B cell (primary cell): Measurements from ENCODE around the gene DPP10. TPM values are rescaled to one million over a fixed set of nuclear protein-coding genes. Genes with fewer than 3 reads are reported as not detected.

Source experiments
- ATAC-seq: fragments of 200-7000 bp; cut with Tn5 transposase; one replicate; pipeline ENCODE4 v1.10.0; 2021; ENCODE audit warnings: low read depth, mild to moderate bottlenecking, moderate number of reproducible peaks, moderate library complexity
- CTCF ChIA-PET: fragments of 350-600 bp; sonication (Branson Sonifier 250); formaldehyde crosslinking; loops from one replicate; lab custom pipeline; 2021; ENCODE audit warnings: antibody characterized with exemption, inconsistent platforms; lab: Charles Lee
- POLR2A ChIA-PET: fragments of 350-600 bp; sonication (Branson Sonifier 250); formaldehyde crosslinking; loops from one replicate; lab custom pipeline; 2021; ENCODE audit warnings: antibody characterized with exemption; lab: Charles Lee
- DNase-seq: peaks from one replicate; pipeline ENCODE4 v3.0.0; 2013
- H2AFZ ChIP-seq: 2 replicates; pipeline ENCODE4 v1.6.1; 2012; ENCODE audit warnings: mild to moderate bottlenecking, low read depth, low read length; ENCODE audit not compliant: insufficient read depth, poor library complexity, severe bottlenecking
- H3K27ac ChIP-seq, 2 donors: 1 replicate in 1 of 2; 2 replicates in 1 of 2; pipeline ENCODE4 v1.5.1; 2012 to 2013; ENCODE audit warnings: low read length in 2 of 2, mild to moderate bottlenecking in 2 of 2, moderate library complexity in 1 of 2
- H3K27me3 ChIP-seq, 4 experiments: fragments of 200-600 bp in 1 of 4; sonication (generic) in 1 of 4; replicated peaks in 1 of 4; 1 replicate in 2 of 4; 2 replicates in 2 of 4; pipeline versions ENCODE4 v1.6.1 to v1.7.0; 2013 to 2016; ENCODE audit warnings: low read length in 3 of 4, mild to moderate bottlenecking in 2 of 4, mixed read lengths in 1 of 4, moderate library complexity in 1 of 4; ENCODE audit not compliant: insufficient read depth in 4 of 4, control insufficient read depth in 3 of 4; ENCODE audit errors: control extremely low read depth in 1 of 4
- H3K36me3 ChIP-seq, 2 experiments: replicated peaks in 1 of 2; 1 replicate in 1 of 2; 2 replicates in 1 of 2; pipeline versions ENCODE4 v1.6.1 to v1.7.1; 2013; ENCODE audit warnings: low read length in 1 of 2; ENCODE audit not compliant: insufficient read depth in 2 of 2, control insufficient read depth in 1 of 2; ENCODE audit errors: control extremely low read depth in 1 of 2, extremely low read depth in 1 of 2
- H3K4me1 ChIP-seq, 2 donors: fragments of 200-600 bp in 1 of 2; sonication (generic) in 1 of 2; 1 replicate in 1 of 2; 2 replicates in 1 of 2; pipeline versions ENCODE4 v1.5.1 to v1.6.1; 2013 to 2017; ENCODE audit warnings: low read length in 2 of 2; ENCODE audit not compliant: control insufficient read depth in 2 of 2, insufficient read depth in 2 of 2
- H3K4me2 ChIP-seq: replicated peaks from 2 replicates; pipeline ENCODE3; 2012; ENCODE audit warnings: mild to moderate bottlenecking, low read depth, low read length; ENCODE audit not compliant: poor library complexity, severe bottlenecking
- H3K4me3 ChIP-seq, 5 experiments: fragments of 200-600 bp in 1 of 5; sonication (generic) in 1 of 5; 1 replicate in 3 of 5; 2 replicates in 2 of 5; pipeline versions ENCODE4 v1.5.1 to v1.7.0; 2011 to 2016; ENCODE audit warnings: low read length in 4 of 5, mild to moderate bottlenecking in 4 of 5, low read depth in 2 of 5, control low read depth in 1 of 5, moderate library complexity in 1 of 5; ENCODE audit not compliant: insufficient read depth in 1 of 5; ENCODE audit errors: control extremely low read depth in 1 of 5, extremely low read depth in 1 of 5
- H3K79me2 ChIP-seq: fragments of 200-600 bp; sonication (generic); one replicate; pipeline ENCODE4 v1.6.0; 2016; ENCODE audit warnings: low read length; ENCODE audit not compliant: control insufficient read depth, insufficient read depth
- H3K9ac ChIP-seq: fragments of 200-600 bp; sonication (generic); 2 replicates; pipeline ENCODE4 v1.6.1; 2017; ENCODE audit warnings: mild to moderate bottlenecking, low read length, moderate library complexity
- H3K9me3 ChIP-seq, 3 donors: one replicate each; pipeline versions ENCODE4 v1.6.1 to v1.7.1; 2013; ENCODE audit warnings: low read length in 2 of 3; ENCODE audit not compliant: control insufficient read depth in 2 of 3, insufficient read depth in 1 of 3; ENCODE audit errors: control extremely low read depth in 1 of 3
- H4K20me1 ChIP-seq: 2 replicates; pipeline ENCODE4 v1.6.0; 2012; ENCODE audit warnings: mild to moderate bottlenecking, low read length; ENCODE audit not compliant: insufficient read depth, control insufficient read depth, poor library complexity, severe bottlenecking
- H3K27ac Mint-ChIP-seq: one replicate; pipeline ENCODE4 v1.8.0; 2021; ENCODE audit warnings: mixed read lengths
- H3K27me3 Mint-ChIP-seq: one replicate; pipeline ENCODE4 v1.8.0; 2021; ENCODE audit warnings: mixed read lengths
- H3K4me1 Mint-ChIP-seq: one replicate; pipeline ENCODE4 v1.8.0; 2021; ENCODE audit warnings: mixed read lengths
- H3K4me3 Mint-ChIP-seq: one replicate; pipeline ENCODE4 v1.8.0; 2021; ENCODE audit warnings: mixed read lengths
- H3K9me3 Mint-ChIP-seq: one replicate; pipeline ENCODE4 v1.8.0; 2022; ENCODE audit warnings: mixed read lengths; ENCODE audit not compliant: insufficient read depth
- EZH2 ChIP-seq: IDR thresholded peaks from 2 replicates; pipeline ENCODE4 v1.6.1; 2012; ENCODE audit warnings: borderline replicate concordance, low read depth, mild to moderate bottlenecking, moderate library complexity, low read length; ENCODE audit not compliant: insufficient read depth, poor library complexity, severe bottlenecking
- WGBS: methylation state at CpG from one replicate; pipeline ENCODE4 v1.1.5; 2013; ENCODE audit warnings: missing lambda C conversion rate; ENCODE audit not compliant: insufficient coverage; 5-methylcytosine and 5-hydroxymethylcytosine counted together
- intact Hi-C: fragments of 100-400 bp; cut with micrococcal nuclease; formaldehyde crosslinking; loops from one replicate; pipeline ENCODE4 v1.10.0; 2022
- polyA plus RNA-seq: library from polyadenylated mRNA; depleted of rRNA; stranded (reverse); fragments of >200 nt; gene quantifications from 2 replicates; pipeline ENCODE4 v1.2.3, GENCODE V29; 2012
- total RNA-seq, 2 donors: library from RNA; stranded (reverse); fragments of 120-200 nt in 1 of 2; gene quantifications; 1 replicate in 1 of 2; 2 replicates in 1 of 2; pipeline versions ENCODE4 v1.2.3 to v1.2.4, GENCODE V29; 2013 to 2022
- TF ChIP-seq, protein P1 (sequence below): fragments of 200-600 bp; IDR thresholded peaks from one replicate; pipeline ENCODE4 v1.8.0; 2022; ENCODE audit warnings: antibody characterized with exemption, mild to moderate bottlenecking

The DPP10 gene
- total and polyA plus RNA-seq, 2 donors (not counting 1 experiment from before 2014, with no cell fraction given) = not detected

DNA sequence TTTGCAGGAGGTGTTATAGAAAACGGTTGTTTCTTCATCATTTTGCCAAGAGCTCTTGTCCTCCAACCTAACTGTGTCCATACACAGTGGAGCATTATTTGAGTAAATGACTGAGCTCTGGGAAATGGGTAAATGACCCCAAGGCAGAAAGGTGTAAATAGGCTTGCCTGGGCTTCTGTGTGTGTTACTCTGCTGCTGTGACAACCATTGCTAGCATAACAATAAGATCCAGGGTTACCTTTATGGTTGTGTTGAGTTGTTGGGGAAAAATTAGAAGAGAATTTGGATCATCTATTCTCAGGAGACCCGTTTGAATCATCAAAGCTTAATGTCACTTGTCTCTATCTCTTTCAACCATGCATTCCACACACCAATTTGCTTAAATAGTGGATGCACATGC lies 672.7 kb downstream of the DPP10 start:
- no peaks in the 10 kb centered on the region for H3K4me1 Mint-ChIP-seq
- no peaks in the 10 kb centered on the region for H3K27me3 ChIP-seq
- no peaks in the 10 kb centered on the region for H3K36me3 ChIP-seq
- no peak overlapping the region for H3K4me3 ChIP-seq
- no peaks in the 10 kb centered on the region for H3K79me2 ChIP-seq
- WGBS = 100% methylated on average over 1 of the region's 2 CpGs
- H4K20me1 ChIP-seq = no peaks in the 10 kb centered on the region
- intact Hi-C loops = no loop called here
- CTCF ChIA-PET = no interaction called here
- no peaks in the 10 kb centered on the region for H3K4me1 ChIP-seq
- H3K27ac ChIP-seq = no peak overlapping the region
- POLR2A ChIA-PET = no interaction called here
- H3K27ac Mint-ChIP-seq = no peak overlapping the region
- H3K4me3 Mint-ChIP-seq = no peak overlapping the region
- no peaks in the 10 kb centered on the region for H3K27me3 Mint-ChIP-seq
- no peak overlapping the region for H3K4me2 ChIP-seq
- no peak for ATAC-seq
- TF ChIP-seq, protein P1, sequence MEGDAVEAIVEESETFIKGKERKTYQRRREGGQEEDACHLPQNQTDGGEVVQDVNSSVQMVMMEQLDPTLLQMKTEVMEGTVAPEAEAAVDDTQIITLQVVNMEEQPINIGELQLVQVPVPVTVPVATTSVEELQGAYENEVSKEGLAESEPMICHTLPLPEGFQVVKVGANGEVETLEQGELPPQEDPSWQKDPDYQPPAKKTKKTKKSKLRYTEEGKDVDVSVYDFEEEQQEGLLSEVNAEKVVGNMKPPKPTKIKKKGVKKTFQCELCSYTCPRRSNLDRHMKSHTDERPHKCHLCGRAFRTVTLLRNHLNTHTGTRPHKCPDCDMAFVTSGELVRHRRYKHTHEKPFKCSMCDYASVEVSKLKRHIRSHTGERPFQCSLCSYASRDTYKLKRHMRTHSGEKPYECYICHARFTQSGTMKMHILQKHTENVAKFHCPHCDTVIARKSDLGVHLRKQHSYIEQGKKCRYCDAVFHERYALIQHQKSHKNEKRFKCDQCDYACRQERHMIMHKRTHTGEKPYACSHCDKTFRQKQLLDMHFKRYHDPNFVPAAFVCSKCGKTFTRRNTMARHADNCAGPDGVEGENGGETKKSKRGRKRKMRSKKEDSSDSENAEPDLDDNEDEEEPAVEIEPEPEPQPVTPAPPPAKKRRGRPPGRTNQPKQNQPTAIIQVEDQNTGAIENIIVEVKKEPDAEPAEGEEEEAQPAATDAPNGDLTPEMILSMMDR = no peak
- TF ChIP-seq EZH2 = no peak
- H3K9ac ChIP-seq = no peak overlapping the region
- no peak for DNase-seq
- H3K9me3 ChIP-seq = no peaks in the 10 kb centered on the region
- H3K9me3 Mint-ChIP-seq = no peaks in the 10 kb centered on the region
- H2AFZ ChIP-seq = no peak overlapping the region

DNA sequence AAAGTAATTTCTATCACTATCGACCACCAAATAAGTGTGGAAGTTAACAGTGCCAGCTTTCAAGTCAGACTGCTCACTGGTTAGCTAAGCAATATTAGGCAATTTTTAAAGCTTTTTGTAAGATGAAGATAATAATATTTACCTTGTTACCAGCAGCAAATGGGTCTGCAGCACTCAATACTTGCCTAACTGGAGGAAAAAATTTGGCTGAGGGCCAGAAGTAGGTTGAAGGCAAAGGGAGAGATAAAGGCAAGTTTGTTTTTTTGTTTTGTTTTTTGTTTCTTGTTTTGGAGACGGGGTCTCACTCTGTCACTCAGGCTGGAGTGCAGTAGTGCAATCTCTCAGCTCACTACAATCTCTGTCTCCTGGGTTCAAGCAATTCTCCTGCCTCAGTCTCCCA lies 675.9 kb downstream of the DPP10 start:
- H3K79me2 ChIP-seq = no peaks in the 10 kb centered on the region
- no peak overlapping the region for H3K9ac ChIP-seq
- no peak for ATAC-seq
- no peaks in the 10 kb centered on the region for H3K27me3 ChIP-seq
- no peaks in the 10 kb centered on the region for H3K36me3 ChIP-seq
- Mint-ChIP-seq H3K9me3 (no peaks in the 10 kb centered on the region), H3K4me1 (no peaks in the 10 kb centered on the region), H3K27me3 (no peaks in the 10 kb centered on the region), H3K27ac (no peak overlapping the region), H3K4me3 (no peak overlapping the region)
- H3K4me2 ChIP-seq = no peak overlapping the region
- no peaks in the 10 kb centered on the region for H3K4me1 ChIP-seq
- no peaks in the 10 kb centered on the region for H4K20me1 ChIP-seq
- H3K9me3 ChIP-seq = no peaks in the 10 kb centered on the region
- WGBS = no CpG with 5 or more reads among the region's 2 CpGs
- no peak overlapping the region for H2AFZ ChIP-seq
- ChIA-PET CTCF (no interaction called here), POLR2A (no interaction called here)
- no peak overlapping the region for H3K27ac ChIP-seq
- intact Hi-C loops = no loop called here
- TF ChIP-seq EZH2 = no peak
- no peak for DNase-seq
- no peak overlapping the region for H3K4me3 ChIP-seq
